Articular chondrocyte of knee joint (primary cell): Measurements from ENCODE around the gene ZNF688. TPM values are rescaled to one million over a fixed set of nuclear protein-coding genes. Genes with fewer than 3 reads are reported as not detected.

Experiments
- small RNA-seq: library from RNA; depleted of rRNA; stranded (forward); fragments of <200 nt; gene quantifications from one replicate; pipeline ENCODE3, GENCODE V24; 2012
- total RNA-seq: library from RNA; depleted of rRNA; stranded (reverse); fragments of >200 nt; gene quantifications from 2 replicates; pipeline ENCODE4 v1.2.3, GENCODE V29; 2012

ZNF688 gene
- 7.6 and 8.0 TPM in 2 replicates for total RNA-seq

GRCh38 chr16:30571445-30572322, at the start of gene ZNF688:
TSS of gene ZNF688 (minus strand) at chr16:30571714. CDS start at chr16:30571629, 85 bp downstream.

GRCh38 chr16:30609926-30610839, 38.7 kb upstream of the ZNF688 start, which contains the start of gene ZNF689:
TSS of gene ZNF689 (minus strand) at chr16:30610389. CDS start at chr16:30610041, 348 bp downstream.

GRCh38 chr16:30585400-30586191, 14.1 kb upstream of the ZNF688 start, which contains the start of gene ZNF785:
TSS of gene ZNF785 (minus strand) at chr16:30585697. CDS start at chr16:30585611, 86 bp downstream.

GRCh38 chr16:30557957-30558788, 13.3 kb downstream of the ZNF688 start, which contains the start of gene ZNF764:
TSS of gene ZNF764 (minus strand) at chr16:30558374. CDS start at chr16:30558182, 192 bp downstream.

GRCh38 chr16:30534368-30535105, 37.0 kb downstream of the ZNF688 start, which contains the start of gene ZNF747:
TSS of gene ZNF747 (minus strand) at chr16:30534858. CDS start at chr16:30534679, 179 bp downstream.

GRCh38 chr16:30526137-30526822, 45.2 kb downstream of the ZNF688 start, which contains the start of gene ZNF768:
TSS of gene ZNF768 (minus strand) at chr16:30526566. CDS start at chr16:30526413, 153 bp downstream.

Small RNAs within 50 kb of the gene (small RNA-seq; reads per million reads assigned to genes)
- not detected for gene AC093249.4

Other genes with a start within 250 kb of the ZNF688 start
- 31.7 and 34.2 TPM in 2 replicates for gene CD2BP2, start 216.4 kb downstream of the ZNF688 start, total RNA-seq
- 22.6 and 23.3 TPM in 2 replicates for gene TBC1D10B, start 201.2 kb downstream of the ZNF688 start, total RNA-seq
- not detected in 2 replicates for gene MYL11, start 196.9 kb downstream of the ZNF688 start, total RNA-seq
- 0.11 TPM in 1 of 2 replicates, not detected in the other for gene SEPTIN1, start 189.2 kb downstream of the ZNF688 start, total RNA-seq
- 5.0 and 5.2 TPM in 2 replicates for gene ZNF48, start 176.3 kb downstream of the ZNF688 start, total RNA-seq
- 6.8 and 7.8 TPM in 2 replicates for gene ZNF771, start 164.1 kb downstream of the ZNF688 start, total RNA-seq
- gene DCTPP1, start 141.7 kb downstream of the ZNF688 start, total RNA-seq = 16.2 and 18.4 TPM in 2 replicates
- gene SEPHS2, start 125.8 kb downstream of the ZNF688 start, total RNA-seq = 16.4 and 18.9 TPM in 2 replicates
- not detected in 2 replicates for gene ITGAL, start 99.0 kb downstream of the ZNF688 start, total RNA-seq
- 15.3 and 18.1 TPM in 2 replicates for gene ZNF768, start 45.1 kb downstream of the ZNF688 start, total RNA-seq
- 12.9 and 13.0 TPM in 2 replicates for gene ZNF747, start 36.9 kb downstream of the ZNF688 start, total RNA-seq
- 4.8 and 5.8 TPM in 2 replicates for gene ZNF764, start 13.3 kb downstream of the ZNF688 start, total RNA-seq
- 10.5 and 11.1 TPM in 2 replicates for gene ZNF785, start 14.0 kb upstream of the ZNF688 start, total RNA-seq
- gene ZNF689, start 38.7 kb upstream of the ZNF688 start, total RNA-seq = 6.1 and 6.6 TPM in 2 replicates
- gene PRR14, start 79.2 kb upstream of the ZNF688 start, total RNA-seq = 5.9 and 7.3 TPM in 2 replicates
- gene FBRS, start 86.7 kb upstream of the ZNF688 start, total RNA-seq = 22.2 and 22.8 TPM in 2 replicates
- 17.9 and 20.4 TPM in 2 replicates for gene SRCAP, start 127.5 kb upstream of the ZNF688 start, total RNA-seq
- 15.2 and 17.4 TPM in 2 replicates for gene PHKG2, start 176.7 kb upstream of the ZNF688 start, total RNA-seq
- 2.1 and 2.2 TPM in 2 replicates for gene CFAP119, start 190.3 kb upstream of the ZNF688 start, total RNA-seq
- 63.6 and 70.5 TPM in 2 replicates for gene RNF40, start 190.6 kb upstream of the ZNF688 start, total RNA-seq
- 14.5 and 16.2 TPM in 2 replicates for gene ZNF629, start 215.5 kb upstream of the ZNF688 start, total RNA-seq